NCI-H748 (cell line): ENCODE results near the gene PACS1.

Experiments
- DNase-seq: peaks from one replicate; lab custom pipeline; 2025; ENCODE audit not compliant: unreplicated experiment; lab: John Stamatoyannopoulos, UW

The PACS1 gene

GRCh38 chr11:66181632-66182315 is 111.7 kb downstream of the PACS1 start:
- DNase-seq = no peak

GRCh38 chr11:66183494-66184048 is 113.5 kb downstream of the PACS1 start:
- peak; percentile 30 for DNase-seq

- no peak for DNase-seq
Measured at GRCh38 chr11:66184728-66185127, 114.7 kb downstream of the PACS1 start.

- DNase-seq = no peak
Measured at GRCh38 chr11:66186470-66186869, 116.4 kb downstream of the PACS1 start.

- no peak for DNase-seq
Measured at GRCh38 chr11:66187453-66187852, 117.4 kb downstream of the PACS1 start.

GRCh38 chr11:66188580-66188979 is 118.5 kb downstream of the PACS1 start:
- DNase-seq = no peak

- no peak for DNase-seq
Measured at GRCh38 chr11:66189031-66189745, 119.1 kb downstream of the PACS1 start.

GRCh38 chr11:66190786-66191185 is 120.7 kb downstream of the PACS1 start:
- no peak for DNase-seq

- no peak for DNase-seq
Measured at GRCh38 chr11:66192181-66192863, 122.2 kb downstream of the PACS1 start.

GRCh38 chr11:66194391-66194790 is 124.3 kb downstream of the PACS1 start:
- no peak for DNase-seq

- DNase-seq = no peak
Measured at GRCh38 chr11:66195867-66196266, 125.8 kb downstream of the PACS1 start.

GRCh38 chr11:66203847-66204246 is 133.8 kb downstream of the PACS1 start:
- DNase-seq = no peak

- no peak for DNase-seq
Measured at GRCh38 chr11:66204412-66204811, 134.3 kb downstream of the PACS1 start.

- no peak for DNase-seq
Measured at GRCh38 chr11:66207816-66208215, 137.7 kb downstream of the PACS1 start.

- DNase-seq = no peak
Measured at GRCh38 chr11:66211100-66211499, 141.0 kb downstream of the PACS1 start.

GRCh38 chr11:66216911-66217310 is 146.8 kb downstream of the PACS1 start:
- no peak for DNase-seq

GRCh38 chr11:66218036-66218435 is 148.0 kb downstream of the PACS1 start:
- DNase-seq = no peak

GRCh38 chr11:66218846-66219620 is 149.0 kb downstream of the PACS1 start:
- no peak for DNase-seq

- DNase-seq = no peak
Measured at GRCh38 chr11:66219846-66220565, 149.9 kb downstream of the PACS1 start.

- no peak for DNase-seq
Measured at GRCh38 chr11:66220566-66220935, 150.5 kb downstream of the PACS1 start.
